Retina (tissue), 1 donor: ENCODE results near the gene SNED1.

Source experiments
- DNase-seq: peaks from one replicate; pipeline ENCODE4 v3.0.0-alpha.2; 2016

Gene SNED1

DNA sequence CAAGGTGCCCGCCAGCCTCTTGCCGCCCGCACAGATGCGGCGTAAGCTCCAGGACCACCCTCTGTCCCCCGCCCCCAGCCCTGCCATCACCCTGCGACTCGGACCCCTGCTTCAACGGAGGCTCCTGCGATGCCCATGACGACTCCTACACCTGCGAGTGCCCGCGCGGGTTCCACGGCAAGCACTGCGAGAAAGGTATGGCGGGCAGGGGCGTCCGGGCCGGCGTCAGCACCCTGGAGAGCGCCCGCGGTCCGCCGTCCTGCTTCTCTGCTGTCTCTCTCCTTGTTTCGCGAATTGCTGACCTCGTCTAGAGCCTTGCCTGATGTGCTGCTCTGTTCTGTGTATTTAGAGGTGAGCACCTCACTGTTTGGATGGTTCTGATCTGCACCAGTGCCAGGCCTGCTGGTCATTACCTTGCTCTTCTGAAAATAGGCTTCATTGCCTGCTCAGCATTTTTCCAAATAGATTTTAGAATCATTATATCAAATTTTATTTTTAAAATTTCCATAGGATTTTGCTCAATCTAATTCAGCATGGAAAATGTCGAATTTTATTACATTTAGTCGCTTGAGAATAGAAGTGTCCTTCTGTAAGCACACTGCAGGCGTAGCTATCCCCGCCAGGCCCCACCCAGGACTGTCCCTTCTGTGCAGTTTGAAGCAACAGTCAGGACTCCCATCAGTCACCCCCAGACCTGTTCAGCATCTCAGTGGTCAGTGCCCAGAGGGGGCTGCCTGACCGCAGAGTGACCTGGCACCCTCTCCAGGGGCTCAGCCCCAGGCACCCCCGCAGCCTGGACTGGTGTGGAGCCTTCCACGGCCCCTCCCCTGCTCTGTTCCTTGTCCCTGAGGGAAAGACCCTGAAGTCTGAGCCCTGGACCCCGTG is 51.6 kb downstream of the SNED1 start:
- no peak for DNase-seq

DNA sequence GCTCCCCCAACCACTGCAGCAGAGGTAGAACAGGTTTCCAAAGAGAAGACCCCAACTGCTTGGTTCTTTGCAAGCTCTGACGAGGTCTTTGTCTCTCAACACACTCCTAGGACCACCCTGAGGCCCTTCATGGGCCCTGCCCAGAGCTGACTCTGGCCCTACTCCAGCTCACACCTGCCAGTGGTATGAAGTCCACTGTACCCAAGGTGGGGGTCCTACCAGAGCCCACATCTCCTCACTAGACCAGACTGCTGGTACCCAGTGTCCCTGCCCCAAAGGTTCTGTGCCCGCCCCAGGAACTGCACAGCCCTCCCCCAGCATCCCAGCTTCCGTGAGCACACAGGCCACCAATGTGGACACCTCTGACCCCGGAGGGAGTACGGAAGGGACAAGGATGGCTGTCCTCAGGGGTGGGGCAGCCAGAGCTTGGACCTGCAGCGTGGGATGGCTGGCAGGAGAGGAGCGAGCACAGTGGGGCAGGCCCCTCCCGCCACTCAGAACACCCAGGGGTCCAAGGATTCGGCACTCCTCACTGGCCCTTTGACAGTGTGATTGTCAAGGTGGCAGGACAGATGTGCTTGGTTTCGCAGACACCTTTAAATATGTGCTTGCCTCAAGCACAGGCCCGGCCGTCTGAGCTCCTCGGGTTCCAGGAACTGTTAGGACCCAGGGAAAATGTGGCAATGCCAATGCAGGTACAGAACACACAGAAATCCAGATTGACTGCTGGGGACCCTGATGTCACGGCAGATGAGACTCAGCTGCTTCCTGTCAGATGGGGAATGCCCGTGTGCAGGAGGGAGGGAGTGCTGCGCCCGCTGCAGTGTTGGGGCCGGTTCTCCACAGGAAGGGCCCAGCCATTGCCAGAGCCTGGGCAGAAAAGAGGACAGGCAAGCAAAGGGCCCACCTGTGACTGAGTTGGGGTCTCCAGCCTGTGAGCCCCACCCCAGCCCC is 52.5 kb downstream of the SNED1 start:
- no peak for DNase-seq

DNA sequence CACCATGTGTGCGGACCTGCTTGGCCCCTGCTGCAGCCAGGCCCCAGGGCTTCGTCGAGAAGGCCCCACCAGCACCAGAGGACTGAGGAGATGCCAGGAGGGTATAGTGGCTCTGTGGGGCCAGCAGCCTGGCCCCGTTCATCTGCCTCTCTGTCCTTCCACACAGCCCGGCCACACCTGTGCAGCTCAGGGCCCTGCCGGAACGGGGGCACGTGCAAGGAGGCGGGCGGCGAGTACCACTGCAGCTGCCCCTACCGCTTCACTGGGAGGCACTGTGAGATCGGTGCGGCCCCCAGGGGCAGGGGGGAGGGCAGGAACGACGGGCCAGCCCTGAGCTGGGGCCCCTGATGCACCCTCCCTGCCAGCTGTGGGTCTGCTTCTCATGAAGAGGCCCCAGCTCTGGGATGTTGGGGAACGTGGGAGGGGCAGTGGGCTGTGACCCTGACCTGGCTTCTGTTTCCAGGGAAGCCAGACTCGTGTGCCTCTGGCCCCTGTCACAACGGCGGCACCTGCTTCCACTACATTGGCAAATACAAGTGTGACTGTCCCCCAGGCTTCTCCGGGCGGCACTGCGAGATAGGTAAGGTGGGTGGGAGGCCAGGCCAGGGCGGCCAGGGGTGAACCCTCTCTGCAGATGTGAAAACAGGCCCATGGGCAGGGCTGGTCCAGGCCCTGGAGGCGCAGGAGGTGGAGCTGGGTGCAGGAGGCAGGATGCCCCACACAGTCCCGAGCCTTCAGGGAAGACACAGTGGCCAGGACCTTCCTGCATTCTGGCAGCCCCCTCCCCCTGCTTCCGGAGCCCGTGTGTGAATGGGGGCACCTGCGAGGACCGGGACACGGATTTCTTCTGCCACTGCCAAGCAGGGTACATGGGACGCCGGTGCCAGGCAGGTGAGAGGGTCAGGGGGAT is 53.4 kb downstream of the SNED1 start:
- DNase-seq, result no peak

DNA sequence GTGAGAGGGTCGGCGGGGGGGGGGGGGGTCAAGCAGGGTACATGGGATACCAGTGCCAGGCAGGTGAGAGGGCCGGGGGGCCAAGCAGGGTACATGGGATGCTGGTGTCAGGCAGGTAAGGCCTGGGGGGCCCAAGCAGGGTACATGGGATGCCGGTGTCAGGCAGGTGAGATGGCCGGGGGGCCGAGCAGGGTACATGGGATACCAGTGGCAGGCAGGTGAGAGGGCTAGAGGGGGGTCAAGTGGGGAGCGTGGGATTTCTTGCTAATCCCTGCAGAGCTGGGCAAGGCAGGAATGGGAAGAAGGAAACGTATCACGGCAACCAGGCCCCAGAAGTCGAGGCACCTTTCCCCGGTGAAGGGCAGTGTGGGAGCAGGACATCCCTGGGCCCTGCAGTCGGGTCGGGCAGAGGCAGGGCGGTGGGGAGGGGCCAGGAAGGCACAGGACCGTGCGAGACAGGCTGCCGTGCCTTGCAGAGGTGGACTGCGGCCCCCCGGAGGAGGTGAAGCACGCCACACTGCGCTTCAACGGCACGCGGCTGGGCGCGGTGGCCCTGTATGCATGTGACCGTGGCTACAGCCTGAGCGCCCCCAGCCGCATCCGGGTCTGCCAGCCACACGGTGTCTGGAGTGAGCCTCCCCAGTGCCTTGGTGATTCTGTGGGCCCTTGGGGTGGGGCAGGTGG is 54.4 kb downstream of the SNED1 start:
- DNase-seq, result no peak

DNA sequence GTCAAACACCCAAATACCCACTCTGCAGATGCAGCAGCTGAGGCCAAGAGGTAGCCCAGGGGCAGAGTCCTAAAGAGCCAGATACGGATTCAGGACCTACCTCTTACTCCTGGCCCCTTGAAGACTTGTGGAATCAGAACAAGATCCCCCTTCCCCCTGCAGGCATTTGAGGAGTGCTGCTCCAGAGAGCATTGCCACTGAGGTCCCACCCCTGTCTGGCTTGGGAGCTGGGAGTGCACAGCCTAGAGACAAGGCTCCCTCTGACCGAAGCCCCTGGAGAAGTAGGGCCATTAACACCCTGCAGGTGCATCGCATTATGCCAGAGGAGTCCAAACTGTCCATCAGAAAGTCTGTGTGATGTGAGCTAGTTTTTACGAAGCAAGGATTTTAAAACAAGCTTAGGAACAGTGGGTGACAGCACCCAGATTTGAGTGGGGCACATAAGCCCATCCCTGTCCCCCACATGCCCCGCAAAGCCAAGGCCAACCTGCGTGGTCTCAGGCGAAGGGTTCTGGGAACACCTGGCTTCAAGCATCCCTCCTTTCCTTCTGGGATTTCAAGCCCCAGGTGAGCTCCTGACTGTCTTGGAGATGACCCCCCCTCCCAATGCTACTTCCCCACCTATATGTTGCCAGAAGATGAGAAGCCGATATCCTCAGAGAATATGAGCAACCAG is 55.3 kb downstream of the SNED1 start:
- DNase-seq, result no peak

DNA sequence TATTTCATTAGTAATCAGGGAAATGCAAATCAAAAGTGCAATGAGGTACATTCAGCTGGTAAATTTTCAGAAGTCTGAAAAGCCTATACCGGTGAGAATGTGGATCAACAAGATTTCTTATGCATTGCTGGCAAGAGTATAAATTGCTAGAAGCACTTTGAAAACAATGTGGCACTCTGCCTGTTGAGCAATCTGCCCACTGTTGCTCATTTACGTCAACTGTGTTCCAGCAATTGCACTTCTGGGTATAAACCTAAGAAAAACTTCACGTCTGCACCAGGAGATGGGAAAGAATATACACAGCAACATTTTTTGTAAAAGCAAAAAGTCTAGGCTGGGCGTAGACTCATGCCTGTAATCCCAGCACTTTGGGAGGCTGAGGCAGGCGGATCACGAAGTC is 62.9 kb downstream of the SNED1 start:
- no peak for DNase-seq

DNA sequence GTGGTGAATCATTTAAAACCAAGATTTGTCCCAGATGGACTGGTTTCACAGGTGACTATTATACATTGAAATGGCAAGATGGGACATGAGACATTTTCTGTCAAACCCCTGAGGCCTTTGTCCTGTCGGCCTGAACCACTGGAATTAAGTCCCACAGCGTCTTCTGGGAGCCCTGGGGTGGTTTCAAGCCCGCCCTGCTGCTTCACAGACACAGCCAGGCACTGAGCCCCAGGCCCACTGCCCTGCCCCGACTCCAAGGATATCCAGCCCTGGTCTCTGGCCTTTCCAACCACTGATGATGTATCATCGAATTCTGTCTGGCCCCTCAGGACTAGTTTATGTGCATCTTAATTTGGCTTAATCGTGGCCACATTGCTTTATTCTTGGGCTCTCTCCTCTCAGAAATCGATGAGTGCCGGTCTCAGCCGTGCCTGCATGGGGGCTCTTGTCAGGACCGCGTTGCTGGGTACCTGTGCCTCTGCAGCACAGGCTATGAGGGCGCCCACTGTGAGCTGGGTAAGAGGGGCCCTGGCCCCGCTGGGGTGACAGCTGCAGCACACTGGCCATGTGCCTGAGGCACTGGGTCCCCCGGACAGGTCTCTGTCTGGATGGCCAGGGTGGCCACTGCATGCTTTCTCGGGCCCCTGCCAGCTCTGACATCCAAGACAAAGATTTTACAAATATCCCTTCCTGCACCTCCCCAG is 64.1 kb downstream of the SNED1 start:
- no peak for DNase-seq

DNA sequence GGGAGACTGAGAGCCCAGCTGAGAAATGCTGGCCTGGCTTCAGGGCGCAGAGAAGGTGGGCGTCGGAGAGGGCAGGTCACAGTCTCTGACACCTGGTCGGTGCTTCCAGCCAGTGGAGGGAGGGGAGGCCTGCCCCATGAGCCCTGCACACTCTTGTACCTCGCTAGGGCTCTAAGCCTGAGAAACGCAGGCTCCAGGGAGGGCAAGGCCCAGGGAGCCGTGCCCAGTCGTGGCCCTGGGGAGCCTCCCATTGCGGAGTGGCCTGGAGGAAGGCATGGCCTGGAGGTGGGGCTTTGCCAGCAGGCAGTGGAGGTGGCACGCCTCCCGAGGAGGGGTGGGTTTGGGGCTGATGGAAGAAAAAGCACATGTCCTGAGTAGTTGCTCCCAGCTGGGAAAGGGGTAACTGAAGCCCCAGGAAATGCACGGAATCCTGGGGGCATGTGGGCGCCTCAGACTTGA is 64.7 kb downstream of the SNED1 start:
- no peak for DNase-seq

DNA sequence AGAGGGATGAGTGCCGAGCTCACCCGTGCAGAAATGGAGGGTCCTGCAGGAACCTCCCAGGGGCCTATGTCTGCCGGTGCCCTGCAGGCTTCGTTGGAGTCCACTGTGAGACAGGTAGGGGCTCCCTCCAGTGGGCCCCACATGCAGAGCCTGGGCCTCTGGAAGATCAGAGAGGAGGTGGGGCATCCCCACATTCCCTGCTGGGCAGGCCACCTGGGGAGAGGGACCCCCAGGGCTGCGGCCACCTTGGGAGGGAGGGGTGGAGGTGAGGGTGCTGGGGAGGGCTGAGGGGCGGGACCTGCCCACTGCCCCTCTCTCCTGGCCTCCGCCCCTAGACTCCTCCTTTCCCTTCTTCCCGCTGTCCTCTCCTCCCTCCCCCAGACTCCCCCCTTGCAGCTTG is 65.2 kb downstream of the SNED1 start:
- DNase-seq, result no peak

DNA sequence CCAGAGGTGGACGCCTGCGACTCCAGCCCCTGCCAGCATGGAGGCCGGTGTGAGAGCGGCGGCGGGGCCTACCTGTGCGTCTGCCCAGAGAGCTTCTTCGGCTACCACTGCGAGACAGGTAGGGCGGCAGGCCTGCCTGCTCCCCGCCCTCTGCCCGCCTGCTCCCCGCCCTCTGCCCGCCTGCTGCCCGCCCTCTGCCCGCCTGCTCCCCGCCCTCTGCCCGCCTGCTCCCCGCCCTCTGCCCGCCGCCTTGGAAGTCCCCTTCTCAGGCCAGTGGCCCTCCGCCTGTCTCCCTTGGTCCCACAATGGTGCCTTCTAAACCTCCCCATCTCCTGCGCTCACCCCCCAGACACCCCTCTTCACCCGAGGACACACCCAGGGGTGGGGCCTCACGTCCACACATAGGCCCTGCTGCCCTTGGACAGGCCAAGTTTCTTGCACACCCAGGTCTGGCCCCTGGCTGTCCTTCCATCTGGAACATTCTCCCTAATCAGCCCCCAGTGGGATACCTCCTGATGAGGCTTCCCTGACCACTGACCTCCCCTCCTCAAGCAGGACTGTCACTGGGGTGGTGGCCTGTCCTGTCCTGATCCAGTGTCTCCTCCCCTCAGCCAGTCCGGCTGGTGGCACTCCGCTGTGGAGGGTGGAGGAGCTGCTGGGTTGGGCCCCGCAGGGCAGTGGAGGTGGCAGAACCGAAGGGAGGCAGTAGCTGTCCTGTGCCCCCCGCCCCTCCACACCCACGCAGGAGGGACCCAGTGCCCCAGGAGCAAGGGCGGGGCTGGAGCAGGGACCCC is 65.8 kb downstream of the SNED1 start:
- DNase-seq, result no peak

DNA sequence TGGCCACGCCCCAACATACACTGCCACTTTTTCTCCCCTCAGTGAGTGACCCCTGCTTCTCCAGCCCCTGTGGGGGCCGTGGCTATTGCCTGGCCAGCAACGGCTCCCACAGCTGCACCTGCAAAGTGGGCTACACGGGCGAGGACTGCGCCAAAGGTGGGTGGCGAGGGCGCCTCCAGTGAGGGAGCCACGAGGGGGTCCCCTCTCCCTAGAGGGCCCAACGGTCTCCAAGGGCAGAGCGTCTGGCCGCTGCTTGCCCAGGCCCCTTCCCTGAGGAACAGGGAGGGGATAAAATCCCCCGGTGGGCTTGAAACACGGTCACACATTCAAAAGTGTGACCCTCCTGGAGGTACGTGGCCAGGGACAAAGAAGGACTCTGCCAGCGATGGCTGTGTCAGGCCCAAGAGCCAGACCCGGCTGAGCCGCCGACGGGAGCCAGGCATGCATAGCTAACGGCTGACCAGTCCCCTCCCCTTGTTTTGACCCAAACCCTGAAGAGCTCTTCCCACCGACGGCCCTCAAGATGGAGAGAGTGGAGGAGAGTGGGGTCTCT is 66.5 kb downstream of the SNED1 start:
- DNase-seq, result no peak

DNA sequence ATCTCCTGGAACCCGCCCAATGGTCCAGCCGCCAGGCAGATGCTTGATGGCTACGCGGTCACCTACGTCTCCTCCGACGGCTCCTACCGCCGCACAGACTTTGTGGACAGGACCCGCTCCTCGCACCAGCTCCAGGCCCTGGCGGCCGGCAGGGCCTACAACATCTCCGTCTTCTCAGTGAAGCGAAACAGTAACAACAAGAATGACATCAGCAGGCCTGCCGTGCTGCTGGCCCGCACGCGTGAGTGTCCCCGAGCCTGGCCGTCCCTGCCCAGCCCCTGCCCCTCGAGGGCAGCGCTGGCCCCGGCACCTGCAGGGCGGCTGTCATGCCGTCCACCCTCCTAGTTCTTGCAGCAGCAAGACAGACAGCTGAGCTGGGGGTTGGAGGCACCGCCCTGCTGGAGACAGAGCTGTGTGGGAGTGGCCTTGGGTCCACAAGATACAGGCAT is 67.0 kb downstream of the SNED1 start:
- no peak for DNase-seq

DNA sequence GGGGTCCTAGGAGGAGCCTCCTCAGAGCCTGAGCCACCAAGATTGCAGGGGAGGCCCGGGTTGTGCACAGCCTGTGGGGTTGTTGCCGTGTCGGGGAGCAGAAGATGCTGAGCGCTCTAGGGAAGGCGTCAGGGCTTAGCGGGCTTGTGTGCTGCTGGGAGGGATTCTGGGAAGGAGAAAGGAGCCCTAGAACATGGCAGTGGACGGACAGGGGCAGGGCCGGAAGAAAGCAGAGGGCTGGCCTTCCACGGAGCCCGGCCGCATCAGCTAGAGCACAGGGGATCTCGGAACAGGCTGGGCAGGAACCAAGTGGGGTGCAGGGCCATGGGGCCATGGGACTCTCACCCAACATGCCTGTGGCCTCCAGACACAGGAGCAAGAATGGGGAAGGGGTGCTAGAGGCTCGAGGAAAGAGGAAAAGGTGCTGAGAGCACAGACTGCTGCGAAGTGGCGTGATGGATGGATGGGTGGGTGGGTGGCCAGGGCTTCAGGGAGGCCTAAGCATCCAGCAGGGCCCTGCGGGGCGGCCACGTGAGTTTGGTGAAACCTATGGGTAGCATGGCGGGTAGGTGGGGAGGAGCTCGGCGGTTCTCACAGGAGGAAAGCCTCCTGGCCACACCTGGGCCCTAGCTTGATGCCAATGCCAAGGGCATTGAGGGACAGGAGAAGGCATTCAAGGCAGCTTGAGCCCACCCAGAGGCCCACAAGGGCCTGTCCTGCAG is 67.9 kb downstream of the SNED1 start:
- no peak for DNase-seq

DNA sequence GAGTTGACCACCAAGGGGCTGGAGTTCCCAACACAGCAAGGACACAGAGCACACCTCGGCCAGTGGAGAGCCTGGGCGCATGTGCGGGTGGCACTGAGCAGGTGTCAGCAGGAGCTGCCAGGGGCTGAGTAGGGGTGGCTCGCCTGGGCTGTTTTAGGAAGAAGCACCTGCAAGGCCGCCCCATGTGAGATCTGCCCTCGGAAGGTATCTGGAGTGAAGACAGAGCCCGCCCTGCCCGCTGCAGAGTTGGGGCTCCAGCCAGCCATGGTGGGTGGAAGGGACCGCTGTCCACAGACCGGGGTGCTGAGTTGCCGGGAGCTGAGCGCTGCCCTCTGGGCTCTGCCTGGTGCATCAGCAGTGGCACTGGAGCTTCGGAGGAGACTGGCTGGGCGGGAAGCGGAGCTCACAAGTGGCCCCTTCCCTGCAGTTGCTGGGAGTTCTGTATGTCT is 68.5 kb downstream of the SNED1 start:
- no peak for DNase-seq

DNA sequence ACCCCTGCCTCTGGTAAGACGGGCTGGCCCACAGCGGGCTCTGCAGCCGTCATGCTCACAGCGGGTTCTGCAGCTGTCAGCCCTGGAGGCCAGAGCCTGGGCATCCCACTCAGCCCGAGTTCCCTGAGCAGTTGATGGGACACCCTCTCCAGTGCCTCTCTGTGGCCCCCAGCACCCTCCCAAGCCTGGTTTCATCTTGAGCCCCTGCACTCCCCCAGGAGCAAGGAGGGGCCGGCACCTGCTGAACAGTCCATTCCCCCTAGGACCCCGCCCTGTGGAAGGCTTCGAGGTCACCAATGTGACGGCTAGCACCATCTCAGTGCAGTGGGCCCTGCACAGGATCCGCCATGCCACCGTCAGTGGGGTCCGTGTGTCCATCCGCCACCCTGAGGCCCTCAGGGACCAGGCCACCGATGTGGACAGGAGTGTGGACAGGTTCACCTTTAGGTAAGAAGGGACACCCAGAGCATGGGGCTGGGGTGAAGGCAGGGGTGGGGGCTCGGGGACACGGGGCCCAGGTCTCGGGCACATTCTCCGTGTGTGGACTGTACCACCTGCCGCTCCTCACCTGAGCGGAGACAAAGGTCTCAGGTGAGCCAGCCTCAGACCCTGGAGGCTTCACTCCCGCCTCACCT is 69.2 kb downstream of the SNED1 start:
- DNase-seq, result no peak

DNA sequence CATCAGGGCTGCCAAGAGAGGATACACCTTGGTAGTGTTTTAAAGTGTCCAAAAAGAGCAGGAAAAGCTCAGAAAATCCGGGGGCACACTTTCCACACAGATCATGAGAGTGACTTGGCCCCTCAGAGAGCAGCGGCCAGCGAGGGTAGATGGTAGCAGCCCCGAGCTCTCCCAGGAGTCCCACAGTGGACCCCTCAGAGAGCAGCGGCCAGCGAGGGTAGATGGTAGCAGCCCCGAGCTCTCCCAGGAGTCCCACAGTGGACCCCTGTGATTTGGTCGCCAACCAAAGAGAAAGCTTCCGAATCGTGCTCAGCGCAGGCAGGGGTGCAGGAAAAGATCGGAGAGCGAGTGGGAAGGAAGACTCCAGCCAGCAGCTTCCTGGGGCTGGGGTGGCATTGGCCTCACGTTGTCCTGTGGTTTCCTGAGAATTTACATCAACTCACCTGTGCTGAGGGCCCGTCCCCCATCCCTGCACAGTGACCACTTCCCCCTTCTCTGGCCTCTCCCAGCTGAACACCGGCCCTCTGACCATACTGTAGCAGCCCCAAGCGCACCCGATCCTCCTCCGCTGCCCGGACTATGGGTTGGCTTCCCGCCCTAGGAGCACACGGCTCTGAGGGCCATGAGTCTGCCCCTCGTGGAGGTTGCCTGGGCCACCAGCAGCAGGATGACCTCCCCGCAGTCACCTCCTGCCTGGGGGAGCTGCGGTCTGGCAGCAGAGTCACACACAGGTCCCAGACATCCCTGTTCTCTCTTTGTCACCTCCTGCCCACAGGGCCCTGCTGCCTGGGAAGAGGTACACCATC is 69.9 kb downstream of the SNED1 start:
- no peak for DNase-seq
